ENCODE results near the gene HK1.

DNA sequence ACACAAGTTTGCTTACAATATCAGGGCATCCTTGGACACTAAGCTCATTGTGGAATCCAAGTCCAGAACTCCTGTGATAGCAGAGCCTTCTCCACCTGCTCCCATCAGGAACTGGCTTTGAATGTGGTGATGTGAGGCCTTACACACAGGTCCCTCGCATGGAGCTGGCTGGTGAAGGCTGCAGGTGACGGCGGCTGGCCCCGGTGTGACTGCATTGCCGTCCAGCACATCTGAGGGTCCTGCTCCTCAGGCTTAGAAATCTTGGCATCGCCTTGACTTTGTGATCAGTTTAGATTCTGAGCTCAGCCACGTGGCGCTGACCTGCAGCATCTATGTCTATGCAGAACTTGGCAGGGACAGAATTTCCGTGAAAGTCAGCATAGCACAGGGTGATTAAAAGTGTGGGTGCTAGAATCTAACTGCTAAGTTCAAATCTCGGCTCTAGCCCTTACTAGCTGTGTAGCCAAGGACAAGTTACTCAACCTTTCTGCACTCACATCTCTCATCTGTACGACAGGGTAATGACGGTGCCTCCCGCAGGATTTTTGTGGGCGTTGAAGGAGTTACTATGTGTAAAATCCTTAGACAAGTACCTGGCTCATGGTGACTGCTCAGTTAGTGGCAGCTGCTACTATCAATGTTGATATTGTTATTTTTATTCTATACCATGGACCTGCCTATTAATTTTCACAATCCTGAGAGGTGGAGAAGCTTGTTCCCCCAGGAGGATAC lies 31.5 kb upstream of the HK1 start:
- no peak for TF ChIP-seq EZH2 (optimal IDR thresholded peaks at IDR 0.05; ENCODE audit: low read depth, low read length)
- TF ChIP-seq, protein P1, sequence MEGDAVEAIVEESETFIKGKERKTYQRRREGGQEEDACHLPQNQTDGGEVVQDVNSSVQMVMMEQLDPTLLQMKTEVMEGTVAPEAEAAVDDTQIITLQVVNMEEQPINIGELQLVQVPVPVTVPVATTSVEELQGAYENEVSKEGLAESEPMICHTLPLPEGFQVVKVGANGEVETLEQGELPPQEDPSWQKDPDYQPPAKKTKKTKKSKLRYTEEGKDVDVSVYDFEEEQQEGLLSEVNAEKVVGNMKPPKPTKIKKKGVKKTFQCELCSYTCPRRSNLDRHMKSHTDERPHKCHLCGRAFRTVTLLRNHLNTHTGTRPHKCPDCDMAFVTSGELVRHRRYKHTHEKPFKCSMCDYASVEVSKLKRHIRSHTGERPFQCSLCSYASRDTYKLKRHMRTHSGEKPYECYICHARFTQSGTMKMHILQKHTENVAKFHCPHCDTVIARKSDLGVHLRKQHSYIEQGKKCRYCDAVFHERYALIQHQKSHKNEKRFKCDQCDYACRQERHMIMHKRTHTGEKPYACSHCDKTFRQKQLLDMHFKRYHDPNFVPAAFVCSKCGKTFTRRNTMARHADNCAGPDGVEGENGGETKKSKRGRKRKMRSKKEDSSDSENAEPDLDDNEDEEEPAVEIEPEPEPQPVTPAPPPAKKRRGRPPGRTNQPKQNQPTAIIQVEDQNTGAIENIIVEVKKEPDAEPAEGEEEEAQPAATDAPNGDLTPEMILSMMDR (IDR thresholded peaks at IDR 0.05; ENCODE audit: low read length): no peak
- no peak for TF ChIP-seq EZH2phosphoT487 (IDR thresholded peaks at IDR 0.05; ENCODE audit: low read length)

Measured in MM.1S (cell line).